Transverse colon (tissue), 4 donors: ENCODE results near the gene HIVEP3. TPM values are rescaled to one million over a fixed set of nuclear protein-coding genes. Genes with fewer than 3 reads are reported as not detected.

Experiments used
- DNase-seq: peaks from one replicate; pipeline ENCODE4 v3.0.0-alpha.2; 2019
- H3K27ac ChIP-seq, 4 donors: fragments of 200-600 bp; sonication (generic); 2 replicates each; pipeline ENCODE4 v1.5.1; 2016 to 2018; ENCODE audit warnings: inconsistent platforms in 4 of 4
- H3K27me3 ChIP-seq: fragments of 200-600 bp; sonication (generic); 2 replicates; pipeline ENCODE4 v1.5.1; 2017; ENCODE audit warnings: inconsistent platforms
- H3K36me3 ChIP-seq, 4 donors: fragments of 200-600 bp; sonication (generic); 2 replicates each; pipeline ENCODE4 v1.5.1; 2017 to 2019; ENCODE audit warnings: inconsistent platforms in 4 of 4
- H3K4me1 ChIP-seq, 4 donors: fragments of 200-600 bp; sonication (generic); 2 replicates each; pipeline ENCODE4 v1.5.1; 2017 to 2020; ENCODE audit warnings: inconsistent platforms in 4 of 4
- H3K4me3 ChIP-seq, 4 donors: fragments of 200-600 bp; sonication (generic); 1 replicate in 1 of 4; 2 replicates in 3 of 4; pipeline versions ENCODE4 v1.5.1 to v1.6.1; 2017 to 2019; ENCODE audit warnings: inconsistent platforms in 4 of 4
- H3K9me3 ChIP-seq, 2 donors: fragments of 200-600 bp; sonication (generic); 2 replicates each; pipeline ENCODE4 v1.5.1; 2017 to 2019; ENCODE audit warnings: inconsistent platforms in 2 of 2
- EP300 ChIP-seq: sonication (generic); formaldehyde crosslinking; IDR thresholded peaks from one replicate; pipeline ENCODE4 v1.6.1; 2017; ENCODE audit warnings: antibody characterized with exemption, low read depth
- POLR2A ChIP-seq: fragments of 450-650 bp; IDR thresholded peaks from one replicate; pipeline ENCODE4 v1.6.1; 2016; ENCODE audit warnings: antibody characterized with exemption, mild to moderate bottlenecking, moderate library complexity
- POLR2AphosphoS5 ChIP-seq, 3 donors: sonication (generic); formaldehyde crosslinking; IDR thresholded peaks; one replicate each; pipeline ENCODE4 v1.6.1; 2016; ENCODE audit warnings: antibody characterized with exemption in 3 of 3
- WGBS, 2 donors: methylation state at CpG; one replicate each; pipeline ENCODE4 v1.1.5; 2018; ENCODE audit warnings: low coverage in 1 of 2; 5-methylcytosine and 5-hydroxymethylcytosine counted together
- in situ Hi-C, 4 donors: fragments of 200-750 bp; cut with MboI; loops; one replicate each; pipeline versions ENCODE4 v1.15.0 to v1.15.1; 2017; ENCODE audit warnings: low sequenced_read_pairs in 3 of 4, low pct_ligation_motif_present in 1 of 4, low pct_unique_long_range_greater_than_20kb in 1 of 4
- intact Hi-C: fragments of 100-400 bp; cut with DNase I; formaldehyde crosslinking; loops from one replicate; pipeline ENCODE4 v1.15.1; 2023; ENCODE audit warnings: low total_unique reads
- total RNA-seq, 4 donors: library from RNA; depleted of rRNA; stranded (reverse); fragments of >200 nt; gene quantifications; one replicate each; pipeline ENCODE4 v1.1.0, GENCODE V29; 2016
- TF ChIP-seq, protein P1 (sequence below), 5 experiments: fragments of 200-600 bp in 3 of 5; fragments of 450-650 bp in 2 of 5; sonication (generic) in 3 of 5; IDR thresholded peaks; 1 replicate in 2 of 5; 2 replicates in 3 of 5; pipeline ENCODE4 v1.5.1; 2016 to 2017; ENCODE audit warnings: antibody characterized with exemption in 5 of 5, inconsistent platforms in 3 of 5, mild to moderate bottlenecking in 2 of 5, moderate library complexity in 1 of 5

The HIVEP3 gene
- total RNA-seq, 4 donors from 2014 or later = 3.7 to 15.0 (median 5.2) TPM

DNA sequence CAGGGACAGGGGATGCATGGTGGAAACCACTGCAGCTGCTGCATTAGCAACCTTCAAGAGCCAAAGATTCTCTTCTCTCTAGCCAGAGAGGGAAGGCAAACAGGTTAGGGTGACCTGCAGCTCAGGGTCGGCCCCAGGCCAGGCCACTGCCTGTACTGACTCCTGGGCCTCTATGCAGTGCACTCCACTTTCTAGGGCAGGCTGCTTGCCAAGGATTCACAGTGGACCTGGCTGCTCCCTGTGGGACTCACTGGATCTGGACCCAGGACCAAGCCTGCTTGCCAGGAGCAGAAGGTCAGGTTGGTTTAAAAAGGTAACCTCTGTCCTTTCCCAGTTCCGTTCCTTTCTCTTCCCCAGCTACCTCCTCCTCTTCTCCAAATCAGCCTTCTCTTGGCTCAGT, 52.4 kb downstream of the HIVEP3 start:
- 83 to 94% methylated on average over 1 to 2 of the region's 2 CpGs for WGBS, 2 donors
- TF ChIP-seq POLR2A (no peak), POLR2AphosphoS5 (IDR thresholded peaks at IDR 0.05) (no peak), EP300 (no peak)
- TF ChIP-seq, protein P1, sequence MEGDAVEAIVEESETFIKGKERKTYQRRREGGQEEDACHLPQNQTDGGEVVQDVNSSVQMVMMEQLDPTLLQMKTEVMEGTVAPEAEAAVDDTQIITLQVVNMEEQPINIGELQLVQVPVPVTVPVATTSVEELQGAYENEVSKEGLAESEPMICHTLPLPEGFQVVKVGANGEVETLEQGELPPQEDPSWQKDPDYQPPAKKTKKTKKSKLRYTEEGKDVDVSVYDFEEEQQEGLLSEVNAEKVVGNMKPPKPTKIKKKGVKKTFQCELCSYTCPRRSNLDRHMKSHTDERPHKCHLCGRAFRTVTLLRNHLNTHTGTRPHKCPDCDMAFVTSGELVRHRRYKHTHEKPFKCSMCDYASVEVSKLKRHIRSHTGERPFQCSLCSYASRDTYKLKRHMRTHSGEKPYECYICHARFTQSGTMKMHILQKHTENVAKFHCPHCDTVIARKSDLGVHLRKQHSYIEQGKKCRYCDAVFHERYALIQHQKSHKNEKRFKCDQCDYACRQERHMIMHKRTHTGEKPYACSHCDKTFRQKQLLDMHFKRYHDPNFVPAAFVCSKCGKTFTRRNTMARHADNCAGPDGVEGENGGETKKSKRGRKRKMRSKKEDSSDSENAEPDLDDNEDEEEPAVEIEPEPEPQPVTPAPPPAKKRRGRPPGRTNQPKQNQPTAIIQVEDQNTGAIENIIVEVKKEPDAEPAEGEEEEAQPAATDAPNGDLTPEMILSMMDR (IDR thresholded peaks at IDR 0.05) = no peak
- in situ Hi-C loops = no loop called here
- no peak for DNase-seq
- Histone ChIP-seq H3K4me1 (no peaks in the 10 kb centered on the region), H3K9me3 (no peaks in the 10 kb centered on the region), H3K4me3 (no peak overlapping the region), H3K36me3 (no peaks in the 10 kb centered on the region), H3K27me3 (no peaks in the 10 kb centered on the region), H3K27ac (no peak overlapping the region)
- intact Hi-C loops = no loop called here

DNA sequence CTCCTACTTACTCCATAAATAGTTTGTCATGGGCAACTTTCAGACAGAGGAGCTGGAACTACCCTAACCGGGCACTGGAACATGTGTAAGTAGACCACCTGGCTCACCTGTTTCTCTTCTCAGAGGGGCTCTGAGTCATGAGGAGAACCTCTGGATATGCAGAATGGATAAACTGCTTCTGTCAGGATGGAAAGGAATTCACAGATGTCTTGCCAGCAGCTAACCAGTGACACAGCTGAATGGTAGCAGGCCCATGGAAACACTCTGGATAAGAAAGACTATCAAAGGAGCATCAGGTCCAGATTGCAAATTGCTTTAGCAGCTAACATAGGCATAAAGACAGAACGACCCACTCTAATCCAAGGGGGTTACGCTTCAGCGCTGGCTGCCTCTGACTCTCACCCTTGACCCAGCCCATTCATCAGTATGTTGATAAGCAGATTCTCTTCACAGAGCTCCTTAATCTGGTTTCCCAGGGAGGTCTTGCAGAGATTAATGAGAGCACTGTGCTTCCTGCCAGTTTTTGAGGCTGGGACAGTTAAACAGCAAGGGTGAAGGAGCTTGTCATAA, 54.2 kb downstream of the HIVEP3 start:
- in situ Hi-C loops (no loop called here), intact Hi-C loops (no loop called here)
- WGBS, 2 donors = 83% methylated on average over 4 of the region's 4 CpGs; no CpG with 5 or more reads in 1 of the 2 donors

GRCh38 chr1:41863718-41864117, 55.0 kb downstream of the HIVEP3 start:
- Histone ChIP-seq H3K36me3 (no peaks in the 10 kb centered on the region), H3K9me3 (no peaks in the 10 kb centered on the region), H3K27me3 (no peaks in the 10 kb centered on the region), H3K4me3 (no peak overlapping the region), H3K27ac (no peak overlapping the region), H3K4me1 (no peaks in the 10 kb centered on the region)
- in situ Hi-C loops (no loop called here), intact Hi-C loops (no loop called here)
- 92 to 96% methylated on average over 3 to 4 of the region's 4 CpGs for WGBS, 2 donors
- no peak for DNase-seq
- TF ChIP-seq POLR2A = no peak
- TF ChIP-seq, protein P1 (IDR thresholded peaks at IDR 0.05) = no peak
- TF ChIP-seq EP300 = no peak
- no peak for TF ChIP-seq POLR2AphosphoS5 (IDR thresholded peaks at IDR 0.05)

More for the DNA sequence above, 54.2 kb downstream of the HIVEP3 start:
- Histone ChIP-seq H3K27ac (no peak overlapping the region), H3K27me3 (no peaks in the 10 kb centered on the region), H3K9me3 (no peaks in the 10 kb centered on the region), H3K4me3 (no peak overlapping the region), H3K36me3 (no peaks in the 10 kb centered on the region), H3K4me1 (no peaks in the 10 kb centered on the region)
- no peak for DNase-seq
- TF ChIP-seq, protein P1 (IDR thresholded peaks at IDR 0.05) = no peak
- TF ChIP-seq POLR2A (no peak), POLR2AphosphoS5 (IDR thresholded peaks at IDR 0.05) (no peak), EP300 (no peak)

- intact Hi-C loops (no loop called here), in situ Hi-C loops (no loop called here)
- no peaks in the 10 kb centered on the region for H3K27me3 ChIP-seq
- no peaks in the 10 kb centered on the region for H3K4me1 ChIP-seq
- H3K4me3 ChIP-seq = no peak overlapping the region
- no peak overlapping the region for H3K27ac ChIP-seq
- H3K9me3 ChIP-seq = no peaks in the 10 kb centered on the region
- DNase-seq = no peak
- WGBS, 2 donors = 65% methylated on average over 7 of the region's 7 CpGs; no CpG with 5 or more reads in 1 of the 2 donors
- H3K36me3 ChIP-seq = no peaks in the 10 kb centered on the region
- TF ChIP-seq POLR2AphosphoS5 (IDR thresholded peaks at IDR 0.05) = no peak
- TF ChIP-seq, protein P1 (IDR thresholded peaks at IDR 0.05) = no peak
- TF ChIP-seq EP300 = no peak
- TF ChIP-seq POLR2A = no peak
Observed at GRCh38 chr1:41862384-41863221, 56.1 kb downstream of the HIVEP3 start.
